Endothelial cell of hepatic sinusoid (primary cell): ENCODE results near the gene FAM107B.

ENCODE experiments used
- in situ Hi-C: cut with HindIII; loops from 2 replicates; pipeline ENCODE4 v1.10.0; 2017; ENCODE audit warnings: low sequenced_read_pairs

FAM107B gene

DNA sequence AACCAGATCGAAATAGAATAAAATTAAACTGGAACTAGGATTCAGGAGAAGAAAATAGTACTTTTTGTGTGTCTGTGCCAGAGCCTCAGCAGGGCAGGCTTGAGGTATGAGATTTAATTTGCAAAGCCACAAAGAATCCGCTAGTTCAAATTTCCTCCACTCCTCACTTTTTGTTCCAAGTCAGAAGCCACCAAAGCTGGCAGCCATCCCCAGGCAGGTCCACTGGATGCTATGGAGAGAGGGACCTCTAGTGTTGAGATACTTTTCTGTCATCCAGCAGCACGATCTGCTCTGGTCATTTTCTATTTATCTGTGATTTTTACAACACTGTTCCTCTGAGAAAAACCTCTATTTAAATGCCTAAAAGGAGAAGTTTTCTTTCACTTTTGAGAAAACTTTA lies 296.1 kb downstream of the FAM107B start:
- in situ Hi-C loops: no loop called here

DNA sequence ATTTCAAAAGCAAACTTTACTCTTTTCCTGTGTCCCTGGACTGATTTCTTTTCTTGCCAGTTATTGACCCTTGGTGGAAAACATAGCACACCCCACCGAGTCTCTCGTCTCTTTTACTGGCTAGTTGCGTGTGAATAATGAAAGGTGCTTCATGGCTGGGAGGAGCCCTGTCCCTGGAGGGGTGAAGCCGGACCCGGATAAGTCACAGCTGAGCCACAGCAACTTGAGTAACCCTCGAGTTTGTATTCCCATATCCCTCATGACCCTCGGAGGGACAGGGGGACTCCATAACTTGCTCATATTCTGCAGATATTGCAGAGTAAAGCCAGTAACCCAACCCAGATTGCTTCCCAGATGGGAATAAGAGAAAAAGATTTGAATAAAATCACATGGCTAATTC lies 296.5 kb downstream of the FAM107B start:
- in situ Hi-C loops: no loop called here

DNA sequence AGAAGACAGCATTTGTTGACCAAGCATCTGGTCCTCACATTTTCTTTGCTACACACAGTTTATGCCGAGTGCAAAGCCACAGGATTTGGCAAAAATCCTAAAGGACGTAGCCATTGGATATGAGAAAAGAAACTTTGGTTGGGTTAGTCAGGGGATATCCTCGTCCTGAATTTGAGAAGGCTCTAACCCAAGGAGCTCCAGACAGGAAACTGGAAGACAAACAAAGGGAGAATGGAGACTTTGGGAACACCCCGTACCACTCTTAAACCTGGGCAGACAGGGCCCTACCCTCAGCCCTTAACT lies 297.3 kb downstream of the FAM107B start:
- in situ Hi-C loops: no loop called here

DNA sequence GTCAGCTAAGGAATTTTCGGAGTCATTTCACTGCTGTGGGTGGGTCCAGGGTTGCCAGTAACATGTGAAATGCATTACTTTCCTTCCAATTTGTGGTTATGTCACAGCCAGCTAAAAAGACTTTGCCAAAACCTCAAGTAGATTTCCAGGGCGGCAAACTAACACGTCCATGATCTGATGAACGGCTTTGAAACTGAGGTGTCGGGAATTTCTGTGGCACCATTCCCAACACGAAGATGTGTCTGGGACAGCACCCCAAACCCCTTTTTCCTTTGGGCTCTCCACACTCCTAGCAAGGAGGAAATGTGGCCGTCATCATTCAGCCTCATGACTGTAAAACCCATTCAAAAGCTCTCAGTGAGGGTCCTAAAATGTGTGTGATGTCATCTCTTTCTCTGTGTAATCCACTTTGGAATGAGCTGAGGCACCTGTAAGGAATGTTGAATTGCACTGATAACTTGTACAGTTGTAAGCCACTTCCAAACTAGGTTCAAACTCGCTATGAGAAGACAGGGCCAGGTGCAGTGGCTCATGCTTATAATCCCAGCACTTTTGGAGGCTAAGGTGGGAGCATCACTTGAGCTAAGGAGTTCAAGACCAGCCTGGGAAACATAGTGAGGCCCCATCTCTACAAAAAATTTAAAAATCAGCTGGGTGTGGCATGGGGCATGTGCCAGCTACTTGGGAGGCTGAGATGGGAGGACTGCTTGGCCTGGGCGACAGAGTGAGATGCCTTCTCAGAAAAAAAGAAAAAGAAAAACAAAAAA lies 297.9 kb downstream of the FAM107B start:
- in situ Hi-C loops: no loop called here

DNA sequence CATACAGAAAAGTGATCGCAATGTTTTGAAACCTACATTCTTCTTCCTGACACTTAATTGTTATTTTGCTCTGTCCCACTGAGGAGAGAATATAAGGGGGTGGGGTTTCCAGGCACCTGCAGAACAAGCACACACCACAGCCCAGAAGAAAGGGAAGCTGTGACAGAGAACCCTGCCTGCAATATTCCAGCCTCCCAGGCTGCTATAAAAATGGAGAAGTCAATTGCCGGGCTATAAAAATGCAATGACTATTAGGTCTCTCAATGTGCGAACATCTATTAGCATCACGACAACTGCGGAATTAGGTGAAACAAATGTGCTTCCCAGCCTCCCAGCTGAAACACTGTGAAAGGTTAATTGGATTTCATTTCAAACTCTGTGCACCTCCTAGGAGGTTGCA lies 298.7 kb downstream of the FAM107B start:
- in situ Hi-C loops: no loop called here

DNA sequence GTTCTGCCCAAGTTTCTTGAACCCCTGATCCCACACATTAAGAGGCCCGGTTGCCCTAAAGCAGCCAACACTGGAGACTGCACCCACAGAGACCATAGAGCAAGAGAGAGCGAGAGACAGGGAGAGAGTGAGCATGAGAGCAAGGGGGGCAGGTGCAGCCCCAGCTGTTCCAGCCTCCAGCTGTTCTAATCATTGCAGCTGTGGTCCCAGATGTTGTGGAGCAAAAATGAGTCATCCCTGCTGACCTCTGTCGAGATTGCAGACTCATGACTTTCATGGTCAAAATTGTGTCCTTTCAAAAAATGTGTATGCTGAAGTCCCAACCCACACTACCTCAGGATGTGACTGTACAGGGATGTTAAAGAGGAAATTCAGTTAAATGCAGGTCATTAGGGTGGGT lies 300.0 kb downstream of the FAM107B start:
- in situ Hi-C loops: no loop called here

DNA sequence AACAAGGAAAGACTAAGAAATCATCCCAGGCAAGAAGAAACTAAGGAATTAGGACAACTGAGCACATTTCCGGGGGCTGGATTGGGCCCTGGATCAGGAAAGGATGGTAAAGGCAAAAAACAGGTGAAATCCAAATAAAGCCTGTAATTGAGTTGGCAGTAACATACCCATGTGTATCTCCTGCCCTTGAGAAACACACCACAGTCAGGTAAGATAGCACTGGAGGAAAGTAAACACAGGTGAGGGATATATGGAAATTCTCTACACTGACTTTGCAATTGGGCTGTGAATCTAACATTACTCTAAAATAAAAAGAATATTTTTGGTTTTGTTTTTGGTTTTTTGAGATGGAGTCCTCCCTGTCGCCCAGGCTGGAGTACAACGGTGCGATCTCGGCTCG lies 303.8 kb downstream of the FAM107B start:
- in situ Hi-C loops: no loop called here

DNA sequence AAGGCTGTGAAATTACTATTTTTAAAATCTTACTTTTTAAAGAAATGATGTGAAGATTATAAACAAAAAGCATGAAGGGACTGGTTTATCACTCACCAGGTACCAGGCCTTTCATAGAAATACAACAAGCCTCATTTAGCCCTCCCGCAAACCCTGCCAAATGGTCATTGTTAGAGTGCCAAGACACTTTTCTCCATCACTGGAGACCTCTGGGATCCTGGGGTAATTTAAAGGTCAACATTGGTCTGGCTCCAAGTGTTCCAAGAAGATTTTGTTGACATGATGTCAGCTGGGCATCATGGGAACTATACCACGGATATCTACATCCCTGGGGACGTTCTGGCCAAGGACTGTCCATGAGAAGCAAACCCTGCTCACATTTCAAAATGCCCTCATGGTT lies 306.0 kb downstream of the FAM107B start:
- in situ Hi-C loops: no loop called here
